HCT116 (cell line): Measurements from ENCODE around the gene CDH13.

ENCODE experiments used
- EGR1 ChIP-seq: IDR thresholded peaks from 2 replicates; pipeline ENCODE4 v1.6.1; 2012; ENCODE audit warnings: low read depth
- ELF1 ChIP-seq: IDR thresholded peaks from 2 replicates; pipeline ENCODE4 v1.6.1; 2012; ENCODE audit warnings: low read depth, borderline replicate concordance
- EZH2phosphoT487 ChIP-seq: fragments of 200-600 bp; IDR thresholded peaks from 2 replicates; pipeline ENCODE4 v1.6.1; 2018; ENCODE audit warnings: antibody characterized with exemption, borderline replicate concordance
- POLR2A ChIP-seq: IDR thresholded peaks from 2 replicates; pipeline ENCODE4 v1.7.0; 2011; ENCODE audit warnings: borderline replicate concordance; ENCODE audit not compliant: insufficient read depth, insufficient read length; ENCODE audit errors: extremely low read depth
- SIN3A ChIP-seq: IDR thresholded peaks from 2 replicates; pipeline ENCODE4 v1.6.1; 2012; ENCODE audit warnings: low read depth
- TCF7L2 ChIP-seq: IDR thresholded peaks from 2 replicates; pipeline ENCODE4 v1.7.0; 2011; ENCODE audit warnings: borderline replicate concordance, inconsistent platforms; ENCODE audit not compliant: insufficient read depth, insufficient read length; ENCODE audit errors: extremely low read depth
- TF ChIP-seq, protein P1 (sequence below): IDR thresholded peaks from 2 replicates; pipeline ENCODE4 v1.6.1; 2012
- TF ChIP-seq, protein P2 (sequence below): IDR thresholded peaks from 2 replicates; pipeline ENCODE4 v1.6.1; 2012; ENCODE audit warnings: low read depth
- TF ChIP-seq, protein P3 (sequence below), 3 experiments: fragments of 200-600 bp in 1 of 3; sonication (generic) in 1 of 3; IDR thresholded peaks in 2 of 3; conservative IDR thresholded peaks in 1 of 3; 2 replicates each; pipeline ENCODE4 v1.5.1; 2012 to 2017; ENCODE audit warnings: low read depth in 2 of 3, low read length in 2 of 3, antibody characterized with exemption in 1 of 3, borderline replicate concordance in 1 of 3, control low read depth in 1 of 3, mild to moderate bottlenecking in 1 of 3, mixed read lengths in 1 of 3, mixed run types in 1 of 3, moderate library complexity in 1 of 3; ENCODE audit not compliant: insufficient read depth in 1 of 3
- TF ChIP-seq, protein P4 (sequence below): IDR thresholded peaks from 2 replicates; pipeline ENCODE4 v1.6.1; 2011; ENCODE audit warnings: mild to moderate bottlenecking, low read length, moderate library complexity; ENCODE audit not compliant: insufficient replicate concordance; ENCODE audit errors: extremely low read depth

DNA sequence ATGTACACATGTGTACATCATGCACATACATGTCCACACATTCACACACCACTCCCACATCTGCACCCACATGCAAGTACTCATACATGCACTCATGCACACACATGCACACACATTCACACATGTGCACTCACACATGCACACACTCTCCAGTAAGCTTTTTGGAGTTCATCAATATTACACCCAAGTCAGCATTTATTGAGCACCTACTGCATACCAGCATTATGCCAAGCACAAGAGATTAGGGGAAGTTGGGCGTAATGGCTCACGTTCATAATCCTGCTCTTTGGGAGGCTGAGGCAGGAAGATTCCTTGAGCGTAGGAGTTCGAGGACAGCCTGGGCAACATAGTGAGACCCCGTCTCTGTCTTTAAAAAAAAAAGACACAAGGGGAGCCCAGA is 1093.4 kb downstream of the CDH13 start:
- TF ChIP-seq, protein P1, sequence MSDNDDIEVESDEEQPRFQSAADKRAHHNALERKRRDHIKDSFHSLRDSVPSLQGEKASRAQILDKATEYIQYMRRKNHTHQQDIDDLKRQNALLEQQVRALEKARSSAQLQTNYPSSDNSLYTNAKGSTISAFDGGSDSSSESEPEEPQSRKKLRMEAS: no peak
- no peak for TF ChIP-seq EZH2phosphoT487
- no peak for TF ChIP-seq TCF7L2
- TF ChIP-seq, protein P2, sequence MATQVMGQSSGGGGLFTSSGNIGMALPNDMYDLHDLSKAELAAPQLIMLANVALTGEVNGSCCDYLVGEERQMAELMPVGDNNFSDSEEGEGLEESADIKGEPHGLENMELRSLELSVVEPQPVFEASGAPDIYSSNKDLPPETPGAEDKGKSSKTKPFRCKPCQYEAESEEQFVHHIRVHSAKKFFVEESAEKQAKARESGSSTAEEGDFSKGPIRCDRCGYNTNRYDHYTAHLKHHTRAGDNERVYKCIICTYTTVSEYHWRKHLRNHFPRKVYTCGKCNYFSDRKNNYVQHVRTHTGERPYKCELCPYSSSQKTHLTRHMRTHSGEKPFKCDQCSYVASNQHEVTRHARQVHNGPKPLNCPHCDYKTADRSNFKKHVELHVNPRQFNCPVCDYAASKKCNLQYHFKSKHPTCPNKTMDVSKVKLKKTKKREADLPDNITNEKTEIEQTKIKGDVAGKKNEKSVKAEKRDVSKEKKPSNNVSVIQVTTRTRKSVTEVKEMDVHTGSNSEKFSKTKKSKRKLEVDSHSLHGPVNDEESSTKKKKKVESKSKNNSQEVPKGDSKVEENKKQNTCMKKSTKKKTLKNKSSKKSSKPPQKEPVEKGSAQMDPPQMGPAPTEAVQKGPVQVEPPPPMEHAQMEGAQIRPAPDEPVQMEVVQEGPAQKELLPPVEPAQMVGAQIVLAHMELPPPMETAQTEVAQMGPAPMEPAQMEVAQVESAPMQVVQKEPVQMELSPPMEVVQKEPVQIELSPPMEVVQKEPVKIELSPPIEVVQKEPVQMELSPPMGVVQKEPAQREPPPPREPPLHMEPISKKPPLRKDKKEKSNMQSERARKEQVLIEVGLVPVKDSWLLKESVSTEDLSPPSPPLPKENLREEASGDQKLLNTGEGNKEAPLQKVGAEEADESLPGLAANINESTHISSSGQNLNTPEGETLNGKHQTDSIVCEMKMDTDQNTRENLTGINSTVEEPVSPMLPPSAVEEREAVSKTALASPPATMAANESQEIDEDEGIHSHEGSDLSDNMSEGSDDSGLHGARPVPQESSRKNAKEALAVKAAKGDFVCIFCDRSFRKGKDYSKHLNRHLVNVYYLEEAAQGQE: no peak
- no peak for TF ChIP-seq SIN3A
- TF ChIP-seq, protein P3, sequence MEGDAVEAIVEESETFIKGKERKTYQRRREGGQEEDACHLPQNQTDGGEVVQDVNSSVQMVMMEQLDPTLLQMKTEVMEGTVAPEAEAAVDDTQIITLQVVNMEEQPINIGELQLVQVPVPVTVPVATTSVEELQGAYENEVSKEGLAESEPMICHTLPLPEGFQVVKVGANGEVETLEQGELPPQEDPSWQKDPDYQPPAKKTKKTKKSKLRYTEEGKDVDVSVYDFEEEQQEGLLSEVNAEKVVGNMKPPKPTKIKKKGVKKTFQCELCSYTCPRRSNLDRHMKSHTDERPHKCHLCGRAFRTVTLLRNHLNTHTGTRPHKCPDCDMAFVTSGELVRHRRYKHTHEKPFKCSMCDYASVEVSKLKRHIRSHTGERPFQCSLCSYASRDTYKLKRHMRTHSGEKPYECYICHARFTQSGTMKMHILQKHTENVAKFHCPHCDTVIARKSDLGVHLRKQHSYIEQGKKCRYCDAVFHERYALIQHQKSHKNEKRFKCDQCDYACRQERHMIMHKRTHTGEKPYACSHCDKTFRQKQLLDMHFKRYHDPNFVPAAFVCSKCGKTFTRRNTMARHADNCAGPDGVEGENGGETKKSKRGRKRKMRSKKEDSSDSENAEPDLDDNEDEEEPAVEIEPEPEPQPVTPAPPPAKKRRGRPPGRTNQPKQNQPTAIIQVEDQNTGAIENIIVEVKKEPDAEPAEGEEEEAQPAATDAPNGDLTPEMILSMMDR (IDR thresholded peaks at IDR 0.05 in 2 of 3, conservative IDR thresholded peaks at IDR 0.05 in 1 of 3; ENCODE audit: borderline replicate concordance in 1 of 3, insufficient read depth in 1 of 3, low read depth in 2 of 3, low read length in 2 of 3): no peak
- no peak for TF ChIP-seq EGR1
- no peak for TF ChIP-seq ELF1
- TF ChIP-seq, protein P4, sequence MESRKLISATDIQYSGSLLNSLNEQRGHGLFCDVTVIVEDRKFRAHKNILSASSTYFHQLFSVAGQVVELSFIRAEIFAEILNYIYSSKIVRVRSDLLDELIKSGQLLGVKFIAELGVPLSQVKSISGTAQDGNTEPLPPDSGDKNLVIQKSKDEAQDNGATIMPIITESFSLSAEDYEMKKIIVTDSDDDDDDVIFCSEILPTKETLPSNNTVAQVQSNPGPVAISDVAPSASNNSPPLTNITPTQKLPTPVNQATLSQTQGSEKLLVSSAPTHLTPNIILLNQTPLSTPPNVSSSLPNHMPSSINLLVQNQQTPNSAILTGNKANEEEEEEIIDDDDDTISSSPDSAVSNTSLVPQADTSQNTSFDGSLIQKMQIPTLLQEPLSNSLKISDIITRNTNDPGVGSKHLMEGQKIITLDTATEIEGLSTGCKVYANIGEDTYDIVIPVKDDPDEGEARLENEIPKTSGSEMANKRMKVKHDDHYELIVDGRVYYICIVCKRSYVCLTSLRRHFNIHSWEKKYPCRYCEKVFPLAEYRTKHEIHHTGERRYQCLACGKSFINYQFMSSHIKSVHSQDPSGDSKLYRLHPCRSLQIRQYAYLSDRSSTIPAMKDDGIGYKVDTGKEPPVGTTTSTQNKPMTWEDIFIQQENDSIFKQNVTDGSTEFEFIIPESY: no peak
- no peak for TF ChIP-seq POLR2A
